Natural killer cell treated with Interleukin-12 subunit alpha and Interleukin-12 subunit beta and Interleukin-15 and Interleukin-18, amount 100 ng/mL, for 72 hours (primary cell): ENCODE data around the gene SHISA5. TPM values are rescaled to one million over a fixed set of nuclear protein-coding genes. Genes with fewer than 3 reads are reported as not detected.

Source experiments
- ATAC-seq, 2 donors: fragments of 150-1000 bp; cut with Tn5 transposase in 1 of 2; sonication (Bioruptor Pico), chemical (Tn5 transposase) in 1 of 2; 2 replicates each; pipeline ENCODE4 v1.10.0; 2021
- DNase-seq: peaks from one replicate; pipeline ENCODE4 v3.0.0; 2022; ENCODE audit warnings: low spot score
- H3K27ac Mint-ChIP-seq, 2 donors: 1 replicate in 1 of 2; 2 replicates in 1 of 2; pipeline ENCODE4 v1.8.0; 2022; ENCODE audit warnings: mixed read lengths in 2 of 2, mild to moderate bottlenecking in 1 of 2, moderate library complexity in 1 of 2
- H3K27me3 Mint-ChIP-seq, 2 donors: 1 replicate in 1 of 2; 2 replicates in 1 of 2; pipeline ENCODE4 v1.8.0; 2022; ENCODE audit warnings: mixed read lengths in 2 of 2
- H3K36me3 Mint-ChIP-seq: one replicate; pipeline ENCODE4 v1.8.0; 2022; ENCODE audit warnings: mixed read lengths
- H3K4me1 Mint-ChIP-seq, 2 donors: 1 replicate in 1 of 2; 2 replicates in 1 of 2; pipeline ENCODE4 v1.8.0; 2022; ENCODE audit warnings: low read depth in 2 of 2, mixed read lengths in 2 of 2, mild to moderate bottlenecking in 1 of 2
- H3K4me3 Mint-ChIP-seq: one replicate; pipeline ENCODE4 v1.8.0; 2022; ENCODE audit warnings: mixed read lengths
- H3K9me3 Mint-ChIP-seq: 2 replicates; pipeline ENCODE4 v1.8.0; 2022; ENCODE audit warnings: mixed read lengths
- total RNA-seq, 2 donors: library from RNA; stranded (reverse); gene quantifications; one replicate each; pipeline ENCODE4 v1.2.3, GENCODE V29; 2022

SHISA5 gene
- total RNA-seq, 2 donors from 2014 or later = 88.4 to 126 TPM

GRCh38 chr3:48425281-48425812, 78.6 kb downstream of the SHISA5 start:
- H3K27ac Mint-ChIP-seq = no peak overlapping the region
- ATAC-seq (no peak), DNase-seq (no peak)
- no peaks in the 10 kb centered on the region for H3K27me3 Mint-ChIP-seq
- no peaks in the 10 kb centered on the region for H3K36me3 Mint-ChIP-seq
- H3K4me3 Mint-ChIP-seq = no peak overlapping the region
- H3K4me1 Mint-ChIP-seq = no peaks in the 10 kb centered on the region
- no peaks in the 10 kb centered on the region for H3K9me3 Mint-ChIP-seq

DNA sequence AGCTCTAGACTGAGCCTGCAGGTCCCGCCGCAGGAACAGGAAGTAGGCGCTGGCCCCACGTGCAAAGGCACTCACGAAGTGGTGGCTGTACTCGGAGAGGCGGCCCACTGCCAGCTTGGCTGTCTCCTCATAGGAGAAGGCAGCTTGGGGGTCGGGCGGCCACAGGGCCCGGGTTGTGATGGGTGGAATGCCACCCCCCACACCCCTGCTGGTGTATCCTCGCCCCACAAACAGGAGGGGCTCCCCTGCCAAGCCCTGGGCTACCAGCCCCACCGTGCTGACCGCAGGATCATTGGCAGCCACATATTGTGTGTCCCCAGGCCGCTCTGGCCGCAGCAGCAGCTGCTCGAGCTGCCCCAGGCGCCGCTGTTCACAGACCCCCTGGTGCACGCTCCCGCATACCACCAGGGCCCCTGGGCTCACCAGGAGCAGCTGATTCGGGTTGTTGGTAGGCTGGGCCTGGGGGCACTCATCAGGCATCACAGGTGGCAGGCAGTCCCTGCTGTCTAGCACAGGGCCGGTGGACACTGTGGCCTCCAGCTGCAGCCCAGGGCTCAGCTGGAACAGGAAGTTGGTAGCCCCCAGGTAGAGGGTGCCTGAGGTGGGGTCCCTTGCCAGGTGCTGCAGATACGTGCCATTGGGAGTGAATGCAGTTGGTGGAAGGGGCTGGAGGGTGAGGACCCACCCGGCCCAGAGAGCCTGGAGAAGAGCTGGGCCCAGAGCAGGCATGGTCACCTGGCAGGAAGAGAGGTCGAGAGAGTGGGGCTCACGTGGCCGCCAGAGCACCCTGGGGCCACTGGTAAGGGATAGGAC, 79.9 kb downstream of the SHISA5 start:
- Mint-ChIP-seq H3K4me3 (no peak overlapping the region), H3K27ac (no peak overlapping the region), H3K36me3 (no peaks in the 10 kb centered on the region), H3K27me3 (no peaks in the 10 kb centered on the region), H3K4me1 (no peaks in the 10 kb centered on the region), H3K9me3 (no peaks in the 10 kb centered on the region)
- DNase-seq (no peak), ATAC-seq (no peak)

GRCh38 chr3:48423241-48423882, 80.6 kb downstream of the SHISA5 start:
- no peak for DNase-seq
- Mint-ChIP-seq H3K36me3 (no peaks in the 10 kb centered on the region), H3K27ac (no peak overlapping the region)

GRCh38 chr3:48422681-48423080, 81.3 kb downstream of the SHISA5 start:
- Mint-ChIP-seq H3K4me3 (no peak overlapping the region), H3K27me3 (no peaks in the 10 kb centered on the region), H3K27ac (no peak overlapping the region)

More at GRCh38 chr3:48423241-48423882, 80.6 kb downstream of the SHISA5 start:
- ATAC-seq = no peak
- H3K4me3 Mint-ChIP-seq = no peak overlapping the region
- H3K27me3 Mint-ChIP-seq = no peaks in the 10 kb centered on the region
- no peaks in the 10 kb centered on the region for H3K9me3 Mint-ChIP-seq
- H3K4me1 Mint-ChIP-seq = no peaks in the 10 kb centered on the region

GRCh38 chr3:48422272-48422671, 81.7 kb downstream of the SHISA5 start:
- H3K9me3 Mint-ChIP-seq = no peaks in the 10 kb centered on the region
- H3K27ac Mint-ChIP-seq = no peak overlapping the region
- H3K4me3 Mint-ChIP-seq = no peak overlapping the region
- no peaks in the 10 kb centered on the region for H3K27me3 Mint-ChIP-seq
- H3K4me1 Mint-ChIP-seq = no peaks in the 10 kb centered on the region
- DNase-seq = no peak
- no peaks in the 10 kb centered on the region for H3K36me3 Mint-ChIP-seq
- no peak for ATAC-seq

More at GRCh38 chr3:48422681-48423080, 81.3 kb downstream of the SHISA5 start:
- Mint-ChIP-seq H3K9me3 (no peaks in the 10 kb centered on the region), H3K36me3 (no peaks in the 10 kb centered on the region), H3K4me1 (no peaks in the 10 kb centered on the region)
- DNase-seq (no peak), ATAC-seq (no peak)

DNA sequence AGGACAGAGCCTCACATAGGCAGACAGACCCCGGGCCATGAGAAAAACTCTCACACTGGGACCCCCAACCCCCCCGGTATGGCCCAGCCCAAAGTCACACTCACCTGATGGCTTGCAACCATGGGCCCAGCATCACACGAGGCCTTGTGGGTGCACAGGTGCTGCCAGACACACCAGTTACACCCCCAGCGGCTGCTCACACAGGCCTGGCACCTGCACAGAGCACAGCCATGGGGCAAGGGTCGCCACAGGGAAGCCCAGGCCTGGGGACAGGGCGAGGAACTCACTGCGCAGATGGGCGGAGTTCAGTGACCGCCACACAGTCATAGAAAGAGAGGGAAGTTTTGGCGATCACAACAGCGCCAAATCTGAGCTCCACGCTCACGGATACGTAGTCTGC, 83.4 kb downstream of the SHISA5 start:
- H3K27ac Mint-ChIP-seq = no peak overlapping the region
- H3K27me3 Mint-ChIP-seq = no peaks in the 10 kb centered on the region
- no peak for DNase-seq
- no peaks in the 10 kb centered on the region for H3K36me3 Mint-ChIP-seq
- no peak overlapping the region for H3K4me3 Mint-ChIP-seq
- no peak for ATAC-seq
- H3K4me1 Mint-ChIP-seq = no peaks in the 10 kb centered on the region
- H3K9me3 Mint-ChIP-seq = no peaks in the 10 kb centered on the region

DNA sequence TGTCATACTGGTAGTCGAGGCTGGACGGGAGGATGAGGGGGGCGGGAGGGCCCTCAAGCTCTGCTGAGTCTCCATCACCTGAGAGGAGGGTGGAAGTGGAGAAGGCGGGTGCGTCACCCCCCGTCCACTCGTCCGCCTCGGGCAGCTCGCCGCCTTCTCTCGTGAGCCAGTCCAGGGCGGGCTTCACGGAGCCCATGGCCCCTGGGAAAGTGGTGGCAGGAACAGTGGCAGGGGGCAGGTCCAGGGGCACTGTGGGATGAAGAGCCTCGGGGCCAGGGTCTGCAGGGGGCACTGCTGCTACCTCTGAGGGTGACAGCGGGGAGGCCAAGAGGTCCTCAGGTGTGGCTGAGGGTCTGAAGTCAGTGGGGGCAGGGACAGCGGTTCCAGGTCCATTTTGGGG, 84.4 kb downstream of the SHISA5 start:
- H3K27ac Mint-ChIP-seq = no peak overlapping the region
- H3K4me3 Mint-ChIP-seq = no peak overlapping the region
- H3K27me3 Mint-ChIP-seq = no peaks in the 10 kb centered on the region
- ATAC-seq (no peak), DNase-seq (no peak)
- H3K9me3 Mint-ChIP-seq = no peaks in the 10 kb centered on the region
- H3K4me1 Mint-ChIP-seq = no peaks in the 10 kb centered on the region
- no peaks in the 10 kb centered on the region for H3K36me3 Mint-ChIP-seq

DNA sequence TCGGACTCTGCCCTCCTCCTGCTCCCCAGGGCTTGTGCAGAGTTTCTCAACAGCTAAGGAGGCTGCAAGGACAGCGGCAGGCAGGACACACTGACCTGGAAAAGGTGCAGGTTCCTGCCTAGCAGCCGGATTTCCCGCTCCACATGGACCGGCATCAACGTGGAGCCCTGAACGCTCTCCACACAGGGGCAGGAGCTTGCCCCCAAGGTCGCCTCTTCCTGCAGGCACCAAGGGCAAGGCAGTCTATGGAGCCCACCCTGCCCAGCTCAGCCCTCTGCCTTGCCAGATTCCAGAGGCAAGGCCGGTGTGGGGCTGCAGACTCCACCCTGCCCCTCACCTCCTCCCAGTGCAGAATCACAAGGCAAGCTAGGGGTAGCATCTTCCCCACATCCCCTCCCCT, 84.8 kb downstream of the SHISA5 start:
- Mint-ChIP-seq H3K36me3 (no peaks in the 10 kb centered on the region), H3K4me1 (no peaks in the 10 kb centered on the region), H3K27ac (no peak overlapping the region), H3K9me3 (no peaks in the 10 kb centered on the region), H3K27me3 (no peaks in the 10 kb centered on the region), H3K4me3 (no peak overlapping the region)
- DNase-seq = no peak
- ATAC-seq = no peak

DNA sequence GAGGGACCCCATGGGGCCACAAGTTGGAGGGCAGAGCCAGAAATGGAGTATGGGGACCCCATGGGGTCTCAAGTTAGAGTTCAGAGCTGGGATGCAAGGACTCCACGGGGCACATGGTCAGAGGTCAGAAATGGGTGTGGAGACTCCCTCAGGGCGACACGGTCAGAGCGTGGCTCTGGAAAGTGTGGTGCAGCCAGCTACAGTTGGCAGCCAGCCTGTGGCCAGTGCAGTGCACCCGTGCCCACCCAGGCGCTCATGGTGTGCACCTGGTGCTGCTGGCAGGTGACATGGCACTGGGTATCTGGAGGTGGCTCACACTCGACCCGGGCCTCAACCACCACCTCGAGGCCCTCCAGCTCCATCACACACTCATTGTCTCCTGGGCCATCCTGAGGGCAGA, 85.3 kb downstream of the SHISA5 start:
- Mint-ChIP-seq H3K36me3 (no peaks in the 10 kb centered on the region), H3K4me1 (no peaks in the 10 kb centered on the region), H3K27me3 (no peaks in the 10 kb centered on the region), H3K27ac (no peak overlapping the region), H3K9me3 (no peaks in the 10 kb centered on the region), H3K4me3 (no peak overlapping the region)
- no peak for DNase-seq
- no peak for ATAC-seq

GRCh38 chr3:48418140-48418539, 85.8 kb downstream of the SHISA5 start:
- no peaks in the 10 kb centered on the region for H3K9me3 Mint-ChIP-seq
- H3K4me3 Mint-ChIP-seq = no peak overlapping the region
- H3K27ac Mint-ChIP-seq = no peak overlapping the region
- no peaks in the 10 kb centered on the region for H3K36me3 Mint-ChIP-seq
- ATAC-seq (no peak), DNase-seq (no peak)
- no peaks in the 10 kb centered on the region for H3K27me3 Mint-ChIP-seq
- H3K4me1 Mint-ChIP-seq = no peaks in the 10 kb centered on the region

Other genes starting within 250 kb of the SHISA5 start
- 10 to 100 TPM; 35.7 to 48.9 TPM for gene NME6, start 202.8 kb downstream of the SHISA5 start, total RNA-seq
- not detected for gene SPINK8, start 170.5 kb downstream of the SHISA5 start, total RNA-seq
- gene FBXW12, start 132.0 kb downstream of the SHISA5 start, total RNA-seq = not detected
- 1 to 10 TPM; 5.9 to 9.6 TPM for gene PLXNB1, start 74.1 kb downstream of the SHISA5 start, total RNA-seq
- gene CCDC51, start 64.1 kb downstream of the SHISA5 start, total RNA-seq = 10 to 100 TPM; 13.0 to 23.3 TPM
- gene TMA7, start 63.9 kb downstream of the SHISA5 start, total RNA-seq = 100 to 1,000 TPM; 202 to 217 TPM
- gene ATRIP, start 57.4 kb downstream of the SHISA5 start, total RNA-seq = 10 to 100 TPM; 14.0 to 26.2 TPM
- gene PFKFB4, start 52.6 kb upstream of the SHISA5 start, total RNA-seq = 10 to 100 TPM; 11.1 to 27.4 TPM
- gene UCN2, start 59.6 kb upstream of the SHISA5 start, total RNA-seq = not detected
- 1 to 10 TPM; 1.5 to 1.8 TPM for gene COL7A1, start 91.2 kb upstream of the SHISA5 start, total RNA-seq
- 100 to 1,000 TPM; 171 to 211 TPM for gene UQCRC1, start 105.5 kb upstream of the SHISA5 start, total RNA-seq
- not detected for gene TMEM89, start 117.6 kb upstream of the SHISA5 start, total RNA-seq
- 10 to 100 TPM; 31.3 to 62.4 TPM for gene SLC26A6, start 131.3 kb upstream of the SHISA5 start, total RNA-seq
- gene CELSR3, start 158.7 kb upstream of the SHISA5 start, total RNA-seq = 10 to 100 TPM in 1 of 2 donors, 1 to 10 TPM in 1; 4.4 to 20.1 TPM
- 10 to 100 TPM; 22.7 to 37.0 TPM for gene NCKIPSD, start 181.7 kb upstream of the SHISA5 start, total RNA-seq
- gene IP6K2, start 213.0 kb upstream of the SHISA5 start, total RNA-seq = 10 to 100 TPM; 53.5 to 60.2 TPM